ENCODE results near the gene SMIM44.
A peak's percentile ranks its signal among the peaks of the same experiment; 100 is the strongest.

SMIM44 gene

DNA sequence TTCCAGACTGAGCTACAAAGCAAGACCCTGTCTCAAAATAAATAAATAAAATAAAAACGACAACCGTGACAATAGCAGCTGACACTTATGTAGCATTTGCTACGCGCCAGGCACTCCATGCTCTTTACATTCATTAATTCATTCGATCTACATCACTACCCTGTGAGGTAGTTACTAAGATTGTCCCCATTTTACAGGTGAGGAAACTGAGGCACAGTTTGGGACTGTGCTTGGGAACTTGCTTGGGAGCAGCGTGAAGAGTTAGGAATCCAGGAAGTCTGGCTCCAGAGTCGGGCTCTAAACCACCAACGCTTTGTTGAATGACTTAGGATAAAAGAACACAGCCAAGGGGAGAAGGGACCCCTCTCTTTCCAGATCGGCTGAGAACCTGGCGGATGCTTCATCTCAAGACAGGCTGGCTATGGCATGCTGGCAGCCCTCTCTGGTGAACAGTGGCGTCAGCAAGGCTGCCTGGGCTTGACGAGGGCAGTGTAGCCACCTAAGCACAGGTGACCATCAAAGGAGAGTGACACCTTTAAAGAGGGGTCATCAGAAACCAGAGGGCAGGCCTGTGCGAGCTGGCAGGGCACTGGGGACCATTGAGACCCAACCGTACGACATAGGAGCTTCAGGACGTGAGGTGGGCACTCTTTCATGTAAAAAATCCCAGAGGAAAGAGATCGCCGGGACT, 16.6 kb upstream of the SMIM44 start:
- no peak for DNase-seq

DNA sequence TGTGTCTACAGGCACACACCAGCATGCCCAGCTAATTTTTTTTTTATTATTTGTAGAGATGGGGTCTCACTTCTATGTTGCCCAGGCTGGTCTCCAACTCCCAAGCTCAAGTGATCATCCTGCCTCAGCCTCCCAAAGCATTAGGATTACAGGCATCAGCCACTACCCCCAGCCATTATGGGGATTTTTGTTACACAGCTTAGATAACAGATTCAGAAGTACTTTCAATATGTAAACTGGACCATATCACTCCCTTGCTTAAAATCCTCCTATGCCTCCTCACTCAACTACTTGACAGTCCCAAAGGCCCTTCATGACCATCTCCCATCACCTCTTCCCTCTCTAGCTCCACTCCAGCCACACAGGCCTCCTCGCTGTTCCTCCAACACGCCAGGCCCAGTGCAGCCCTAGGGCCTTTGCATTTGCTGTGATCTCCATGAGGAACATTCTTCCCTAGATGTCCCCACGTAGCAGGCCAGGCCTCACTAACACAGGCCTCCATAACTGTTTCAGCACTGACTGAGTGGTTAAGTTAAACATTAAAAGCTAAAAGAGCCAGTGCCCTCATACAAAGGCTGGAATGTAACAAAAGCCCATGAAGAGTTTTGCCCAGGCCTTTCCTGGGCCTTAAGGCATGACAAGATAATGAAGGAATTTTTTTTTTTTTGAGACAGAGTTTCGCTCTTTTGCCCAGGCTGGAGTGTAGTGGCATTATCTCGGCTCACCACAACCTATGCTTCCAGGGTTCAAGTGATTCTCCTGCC, 14.7 kb upstream of the SMIM44 start:
- DNase-seq = no peak

DNA sequence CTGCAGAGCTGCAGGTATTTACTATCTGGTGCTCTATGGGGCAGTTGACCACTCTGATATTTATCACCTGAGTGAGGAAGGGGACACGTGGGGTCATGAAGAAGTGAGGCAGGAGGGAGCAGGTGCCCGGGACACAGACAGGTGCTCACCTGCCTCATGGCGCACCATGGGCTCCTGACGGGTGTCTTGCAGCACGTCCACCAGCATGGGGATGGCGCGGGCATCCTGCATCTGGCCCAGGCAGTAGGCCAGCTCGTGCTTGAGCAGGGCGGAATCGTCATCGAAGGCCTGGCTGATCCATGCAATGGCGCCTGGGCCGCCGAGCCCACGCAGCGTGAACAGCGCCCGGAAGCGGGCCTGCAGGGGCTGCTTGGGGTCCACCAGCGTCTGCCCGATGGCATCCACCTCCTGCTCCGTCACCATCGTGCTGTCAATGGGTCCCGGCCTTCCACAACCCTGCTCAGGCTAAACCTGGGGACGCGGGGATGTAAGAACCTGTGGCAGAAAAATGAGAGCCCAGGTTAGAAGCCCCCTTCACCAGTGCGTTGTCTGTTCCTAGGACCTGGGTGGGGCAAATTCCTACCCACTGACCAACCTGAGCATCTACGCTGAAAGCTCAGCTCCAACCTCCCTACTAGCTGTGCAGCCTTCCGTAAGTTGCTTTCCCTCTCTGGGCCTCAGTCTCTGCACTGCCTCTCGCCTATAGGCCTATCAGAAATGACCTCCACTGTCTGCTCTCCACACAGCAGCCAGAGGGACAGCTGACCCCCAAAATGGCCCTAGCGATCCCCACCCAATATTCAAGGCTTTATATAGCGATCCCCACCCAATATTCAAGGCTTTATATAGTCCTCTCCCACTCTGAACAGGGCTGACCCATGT, 13.4 kb upstream of the SMIM44 start:
- DNase-seq = no peak

DNA sequence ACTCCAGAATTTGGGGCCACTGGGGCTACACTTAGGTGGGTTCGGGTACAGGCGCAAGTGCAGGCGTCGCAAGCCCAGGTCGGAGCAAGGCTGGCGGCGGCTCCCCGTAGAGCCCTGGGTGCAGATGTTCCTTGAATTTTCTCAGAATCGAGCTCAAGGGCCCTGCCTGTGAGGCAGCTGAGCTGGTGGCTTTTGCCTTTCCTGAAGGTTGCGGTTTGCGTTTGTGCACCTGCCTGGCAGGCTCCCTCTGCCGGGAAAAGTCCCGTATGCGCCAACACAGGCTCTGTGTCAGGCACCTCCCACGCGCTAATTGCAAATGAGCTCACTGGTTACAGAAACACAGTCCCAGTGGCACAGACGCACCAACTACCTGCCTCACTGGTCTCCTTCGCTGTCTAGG, 11.3 kb upstream of the SMIM44 start:
- no peak for DNase-seq

DNA sequence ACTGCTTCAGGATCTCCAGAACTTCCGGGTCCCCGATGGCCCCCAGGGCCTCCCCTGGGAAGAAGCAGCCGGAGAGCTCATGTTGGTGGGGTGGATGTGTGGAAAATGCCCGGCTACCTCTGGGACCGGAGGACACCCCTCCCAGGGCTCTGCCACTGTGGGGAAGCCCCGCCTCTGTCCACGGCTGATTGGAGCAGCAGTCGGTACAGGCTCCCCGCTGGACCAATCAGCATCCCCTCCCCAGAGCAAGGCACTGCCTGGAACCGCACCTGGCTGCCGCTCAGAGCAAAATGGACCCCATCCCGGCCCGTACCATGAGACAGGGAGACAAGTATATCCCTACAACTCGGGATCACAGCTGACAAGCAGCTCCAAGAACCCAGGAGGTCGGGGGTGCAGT, 10.8 kb upstream of the SMIM44 start:
- DNase-seq = no peak

DNA sequence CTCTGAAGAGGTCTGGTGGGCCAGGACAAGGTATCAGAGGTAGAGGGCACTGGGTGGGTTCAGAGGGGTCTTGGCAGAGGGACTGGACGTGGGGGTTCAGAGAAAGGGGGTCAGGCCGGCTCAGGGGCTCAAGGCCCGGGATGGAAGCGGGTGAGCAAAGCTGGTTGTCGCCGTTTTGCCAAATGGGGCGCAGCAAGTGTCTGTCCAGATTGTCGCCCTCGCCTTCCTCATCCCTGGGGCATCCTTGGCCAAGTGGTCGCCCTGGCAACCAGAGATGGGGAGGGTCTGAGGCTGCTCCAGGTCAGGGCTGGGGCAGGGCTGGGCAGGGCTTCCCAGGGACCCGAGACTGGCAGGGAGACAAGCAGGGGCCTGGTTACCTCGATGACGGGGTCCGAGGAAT, 10.4 kb upstream of the SMIM44 start:
- DNase-seq = no peak

DNA sequence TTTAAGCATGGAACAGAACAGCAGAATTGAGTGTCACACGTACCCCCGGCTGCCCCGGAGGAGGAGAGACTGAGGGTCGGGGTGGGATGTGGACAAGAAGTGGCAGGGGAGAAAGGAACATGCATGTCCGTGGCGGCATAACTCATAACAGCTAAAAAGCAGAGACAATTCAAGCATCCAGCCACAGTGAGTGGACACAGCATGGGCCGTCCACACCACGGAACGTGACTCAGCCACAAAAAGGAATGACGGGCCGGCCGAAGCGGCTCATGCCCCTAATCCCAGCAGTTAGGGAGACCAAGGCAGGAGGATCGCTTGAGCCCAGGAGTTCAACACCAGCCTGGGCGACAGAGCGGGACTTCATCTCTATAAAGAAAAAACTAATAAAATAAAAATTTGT, 9.7 kb upstream of the SMIM44 start:
- DNase-seq = no peak

DNA sequence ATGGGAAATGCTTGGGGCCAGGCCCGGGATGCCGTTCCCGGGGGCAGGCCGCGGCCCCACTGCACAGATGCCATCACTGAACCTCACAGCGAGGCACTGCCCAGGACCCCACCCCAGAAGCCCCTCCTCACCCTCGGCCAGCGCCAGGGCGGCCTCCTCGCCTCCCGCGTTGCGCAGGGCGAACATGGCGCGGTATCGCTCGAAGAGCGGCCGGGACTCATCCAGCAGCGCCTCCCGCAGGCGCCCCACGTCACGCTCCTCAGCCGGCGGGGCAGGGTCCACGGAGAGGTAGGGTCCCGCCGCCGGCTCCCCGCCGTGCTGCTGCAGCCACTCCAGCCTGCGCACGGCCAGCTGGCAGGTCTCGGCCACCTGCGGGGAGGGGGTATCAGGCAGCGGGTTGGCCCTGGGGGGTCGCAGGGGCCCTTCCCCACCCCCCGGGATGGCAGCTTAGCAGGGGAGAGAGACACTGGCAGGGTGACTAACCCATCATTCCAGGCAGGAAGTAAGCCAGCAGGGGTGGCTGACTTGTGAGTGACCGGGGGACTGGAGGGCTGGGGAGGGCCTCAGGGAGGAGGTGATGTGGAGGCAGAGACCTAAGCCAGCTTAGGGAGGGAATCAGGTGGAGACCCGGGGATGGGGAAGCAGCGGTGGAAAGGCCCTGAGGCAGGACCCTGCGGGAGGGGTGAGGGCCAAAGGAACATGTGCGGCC, 9.0 kb upstream of the SMIM44 start:
- no peak for DNase-seq

DNA sequence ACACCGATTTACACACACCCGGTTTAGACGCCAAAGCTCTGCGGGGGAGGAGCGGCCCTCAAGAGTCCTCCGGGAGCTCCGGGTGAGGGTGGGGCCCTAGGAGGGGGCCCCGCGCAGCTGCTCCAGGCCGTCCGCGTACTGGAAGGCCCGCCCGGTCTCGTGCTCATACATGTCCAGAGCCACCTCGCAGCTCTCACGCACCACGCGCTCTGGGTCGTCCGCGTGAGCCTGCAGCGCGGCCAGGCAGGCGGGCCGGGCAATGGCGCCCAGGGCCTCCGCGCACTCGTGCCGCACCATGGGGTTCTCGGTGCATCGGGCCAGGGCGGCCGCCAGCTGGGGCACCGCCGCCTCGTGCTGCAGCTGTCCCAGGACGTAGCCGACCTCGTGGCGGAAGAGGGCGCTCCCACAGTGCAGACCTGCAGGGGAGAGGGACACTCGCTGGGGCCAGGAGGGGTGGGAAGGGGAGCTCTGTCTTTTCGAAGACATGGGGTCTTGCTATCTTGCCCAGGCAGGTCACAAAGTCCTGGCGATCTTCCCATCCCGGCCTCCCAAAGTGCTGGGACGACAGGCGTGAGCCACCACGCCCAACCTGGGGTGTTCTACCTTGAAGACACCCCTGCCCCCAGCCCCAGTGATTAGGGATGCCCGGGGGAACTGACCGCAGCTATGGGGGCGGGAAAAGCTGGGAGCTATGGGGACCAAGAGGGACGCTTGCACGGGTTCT, 8.3 kb upstream of the SMIM44 start:
- no peak for DNase-seq

DNA sequence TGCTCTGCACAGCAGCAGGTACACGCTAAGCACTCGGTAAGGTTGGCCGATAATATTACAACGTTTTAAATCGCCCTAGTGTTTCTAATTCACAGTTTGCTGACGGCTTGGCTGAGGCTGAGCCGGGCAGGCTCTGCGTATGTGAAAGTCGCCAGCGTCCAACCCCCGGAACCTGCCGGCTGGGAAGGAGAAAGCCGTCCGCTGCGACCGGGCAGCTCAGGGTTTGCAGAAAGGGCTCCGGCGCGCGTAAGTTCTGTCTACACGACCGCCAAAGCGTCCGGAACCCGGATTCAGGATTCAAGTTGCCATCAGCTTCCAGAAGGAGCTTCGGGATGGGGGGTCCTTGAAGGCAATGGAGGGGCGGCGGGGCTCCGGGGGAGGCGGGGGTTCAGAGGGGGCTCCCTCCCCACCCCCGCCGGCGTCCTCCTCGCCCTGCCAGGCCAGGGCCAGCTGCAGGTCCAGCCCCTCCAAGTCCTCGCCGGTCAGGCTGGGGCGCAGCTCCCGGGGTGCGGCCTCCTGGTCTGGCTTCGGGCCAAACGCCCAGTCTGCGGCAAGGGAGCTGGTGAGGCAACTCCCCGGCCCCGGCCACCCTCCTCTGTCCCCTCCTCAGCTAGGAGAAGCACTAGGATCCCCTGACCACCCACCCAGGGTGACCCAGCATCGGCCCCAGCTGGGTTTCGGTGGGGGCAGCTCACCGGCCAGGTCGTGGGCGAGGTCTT, 575 bp downstream of the SMIM44 start:
- DNase-seq = no peak

DNA sequence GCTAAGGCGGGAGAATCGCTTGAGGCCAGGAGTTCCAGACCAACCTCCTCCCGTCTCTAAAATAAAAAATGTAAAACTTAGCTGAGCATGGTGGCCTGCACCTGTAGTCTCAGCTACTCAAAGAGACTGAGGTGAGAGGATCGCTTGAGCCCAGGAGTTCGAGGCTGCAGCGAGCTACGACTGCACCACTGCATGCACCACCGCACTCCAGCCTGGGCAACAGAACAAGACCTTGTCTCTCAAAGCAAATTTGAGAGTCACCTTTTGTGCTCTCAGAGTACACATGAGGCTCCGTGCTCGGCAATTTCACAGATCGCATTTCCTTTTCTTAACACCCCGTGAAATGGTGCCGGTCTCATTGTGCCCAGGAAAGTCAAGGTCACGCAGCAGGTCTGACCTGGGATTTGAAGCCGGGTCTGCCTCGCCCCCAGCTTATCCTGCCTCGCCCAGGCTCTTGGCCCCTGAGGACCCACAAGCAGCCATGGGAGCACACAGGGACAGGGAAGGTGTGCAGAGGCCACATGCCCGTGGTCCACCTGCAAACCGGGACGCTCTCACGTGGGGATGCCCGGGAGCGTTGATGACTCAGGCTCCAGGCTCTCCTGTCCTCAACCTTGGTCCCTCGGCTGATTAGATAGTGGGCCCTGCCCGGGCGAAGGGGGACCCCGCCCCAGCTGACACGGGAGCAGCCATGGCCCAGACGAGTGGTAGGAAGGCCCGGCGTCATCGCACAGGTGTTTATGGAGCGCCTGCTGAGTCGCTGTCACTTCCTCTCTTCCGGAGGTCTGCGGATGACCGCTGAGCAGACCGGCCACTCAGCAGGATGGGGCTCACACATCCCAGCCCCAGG, 1.8 kb downstream of the SMIM44 start:
- DNase-seq = no peak

DNA sequence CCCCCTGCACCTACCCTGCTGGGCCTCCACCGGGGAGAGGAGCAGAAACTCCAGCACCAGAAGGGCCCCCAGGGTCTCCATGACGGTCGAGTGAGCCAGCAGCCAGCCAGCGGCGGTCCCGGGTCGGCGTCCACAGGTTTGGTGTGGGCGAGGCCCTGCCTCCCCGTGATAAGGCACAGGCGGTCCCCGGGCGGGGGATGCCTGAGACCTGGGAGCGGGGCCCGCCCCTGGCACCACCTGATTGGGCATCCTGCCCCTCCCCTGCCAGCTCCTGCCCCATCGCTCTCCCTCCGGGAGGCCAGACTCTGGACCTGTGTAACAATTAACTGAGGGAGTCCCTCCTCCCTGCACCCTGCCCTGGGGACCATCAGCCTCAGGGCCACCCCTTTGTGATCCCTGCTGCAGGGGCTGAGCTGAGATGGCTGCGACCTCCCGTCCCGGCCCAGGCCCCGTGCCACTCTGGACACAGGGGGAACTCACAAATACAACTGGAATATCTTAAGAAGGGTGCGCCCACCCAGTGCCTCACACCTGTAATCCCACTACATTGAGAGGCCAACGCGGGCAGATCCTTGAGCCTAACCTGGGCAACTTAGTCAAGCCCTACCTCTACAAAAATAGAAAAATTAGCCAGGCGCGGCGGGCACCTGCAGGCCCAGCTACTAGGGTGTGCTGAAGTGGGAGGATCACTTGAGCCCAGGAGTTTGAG, 2.7 kb downstream of the SMIM44 start, which contains the start of gene SMIM24:
TSS of gene SMIM24 (minus strand) at position 143 of the 709 bp plus-strand sequence. CDS start at position 81, 62 bp downstream.
- no peak for DNase-seq

DNA sequence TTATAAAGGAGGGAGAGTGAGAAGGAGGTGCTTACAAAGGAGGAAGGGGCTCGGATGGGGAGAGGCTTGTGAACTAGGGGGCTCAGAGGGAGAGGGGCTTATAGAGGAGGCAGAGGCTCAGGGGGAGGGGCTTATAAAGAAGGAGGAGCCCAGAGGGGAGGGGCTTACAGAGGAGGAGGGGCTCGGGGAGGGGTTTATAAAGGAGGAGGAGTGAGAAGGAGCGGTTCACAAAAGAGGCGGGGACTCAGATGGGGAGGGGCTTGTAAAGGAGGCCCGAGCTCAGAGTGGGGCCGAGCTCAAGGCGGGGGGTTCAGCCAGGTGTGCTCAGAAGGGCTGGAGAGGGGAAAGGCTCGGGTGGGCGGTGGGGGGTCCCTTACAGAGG, 3.4 kb downstream of the SMIM44 start:
- no peak for DNase-seq

DNA sequence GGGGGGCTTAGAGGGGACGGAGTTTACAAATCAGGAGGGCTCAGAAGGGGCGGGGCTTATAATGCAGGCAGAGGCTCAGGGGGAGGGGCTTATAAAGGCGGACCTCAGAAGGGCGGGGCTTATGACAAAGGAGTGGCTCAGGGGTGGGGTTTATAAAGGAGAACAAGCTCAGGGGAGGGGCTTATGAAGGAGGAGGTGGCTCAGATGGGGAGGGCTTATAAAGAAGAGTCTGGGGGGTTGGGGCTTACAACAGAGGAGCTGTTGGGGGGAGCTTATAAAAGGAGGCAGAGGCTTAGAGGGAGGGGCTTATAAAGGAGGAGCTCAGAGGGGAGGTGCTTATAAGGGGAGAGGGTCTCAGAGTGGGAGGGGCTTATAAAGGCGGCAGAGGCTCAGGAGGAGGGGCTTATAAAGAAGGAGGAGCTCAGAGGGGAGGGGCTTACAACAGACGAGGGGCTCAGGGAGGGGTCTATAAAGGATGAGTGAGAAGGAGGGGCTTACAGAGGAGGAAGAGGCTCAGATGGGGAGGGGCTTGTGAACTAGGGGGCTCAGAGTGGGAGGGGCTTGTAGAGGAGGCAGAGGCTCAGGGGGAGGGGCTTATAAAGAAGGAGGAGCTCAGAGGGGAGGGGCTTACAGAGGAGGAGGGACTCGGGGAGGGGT, 3.9 kb downstream of the SMIM44 start:
- peak; percentile 60 to 65 for DNase-seq

DNA sequence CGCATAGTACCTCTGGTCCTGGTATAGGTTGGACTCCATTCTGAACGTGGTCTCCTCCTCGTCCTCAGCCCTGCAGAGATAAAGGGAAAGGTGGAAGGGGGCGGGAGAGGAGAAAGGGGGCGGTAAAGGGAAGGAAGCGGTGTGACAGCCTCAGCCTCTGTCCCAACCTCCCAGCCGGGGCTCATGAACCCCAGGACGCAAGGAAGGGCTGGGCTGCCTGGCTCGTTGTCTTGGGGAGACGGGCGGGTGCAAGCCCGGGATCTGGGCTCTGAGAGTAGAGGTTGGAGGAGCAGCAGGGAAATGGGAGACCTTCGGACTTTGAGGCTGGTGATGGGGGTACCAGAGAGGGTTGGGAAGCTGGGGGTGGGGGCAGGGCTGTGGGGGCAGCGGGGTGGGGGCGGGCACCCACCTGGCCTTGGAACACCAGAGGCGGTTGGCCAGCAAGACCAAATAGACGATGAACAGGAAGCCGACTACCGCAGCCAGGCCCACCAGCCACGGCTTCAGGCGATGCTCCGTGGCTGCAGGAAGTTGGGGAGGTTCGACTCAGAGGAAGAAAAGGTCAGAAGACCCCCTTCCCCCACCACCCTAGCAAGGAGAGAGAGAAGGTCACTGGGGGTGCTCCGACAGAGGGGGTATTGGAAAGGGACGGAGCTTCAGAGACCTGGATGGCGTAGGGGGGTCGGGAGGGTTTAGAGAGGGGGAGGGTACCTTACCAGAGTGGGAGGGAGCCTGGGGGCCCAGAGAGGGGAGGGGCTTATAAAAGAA, 4.6 kb downstream of the SMIM44 start:
- peak in 1 of 2 donors; percentile 6 for DNase-seq

DNA sequence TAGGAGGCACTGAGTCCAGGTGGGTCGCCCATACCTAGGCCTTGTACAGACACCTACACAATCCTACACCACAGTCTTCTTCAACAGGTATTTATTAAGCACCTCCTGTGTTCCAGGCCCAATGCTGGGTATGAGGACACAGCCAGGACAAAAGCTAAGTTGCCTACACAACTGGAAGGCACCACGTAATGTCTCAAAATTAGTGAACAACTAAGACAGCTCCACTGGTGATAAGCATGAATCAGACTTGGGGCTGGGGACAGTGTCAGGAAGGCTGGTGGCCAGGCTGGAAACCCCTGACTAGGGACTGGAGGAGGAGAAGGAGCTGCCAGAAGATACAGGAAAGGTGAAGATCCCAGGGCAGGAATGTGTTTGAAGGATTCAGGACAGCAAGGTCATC, 5.3 kb downstream of the SMIM44 start:
- no peak for DNase-seq

DNA sequence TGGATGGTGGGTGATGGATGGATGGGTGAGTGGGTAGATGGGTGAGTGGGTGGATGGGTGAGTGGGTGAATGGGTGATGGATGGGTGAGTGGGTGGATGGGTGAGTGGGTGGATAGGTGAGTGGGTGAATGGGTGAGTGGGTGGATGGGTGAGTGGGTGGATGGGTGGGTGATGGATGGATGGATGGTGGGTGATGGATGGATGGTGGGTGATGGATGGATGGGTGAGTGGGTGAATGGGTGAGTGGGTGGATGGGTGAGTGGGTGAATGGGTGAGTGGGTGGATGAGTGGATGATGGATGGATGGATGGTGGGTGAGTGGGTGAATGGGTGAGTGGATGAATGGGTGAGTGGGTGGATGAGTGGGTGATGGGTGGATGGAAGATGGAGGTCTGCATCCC, 5.7 kb downstream of the SMIM44 start:
- no peak for DNase-seq

DNA sequence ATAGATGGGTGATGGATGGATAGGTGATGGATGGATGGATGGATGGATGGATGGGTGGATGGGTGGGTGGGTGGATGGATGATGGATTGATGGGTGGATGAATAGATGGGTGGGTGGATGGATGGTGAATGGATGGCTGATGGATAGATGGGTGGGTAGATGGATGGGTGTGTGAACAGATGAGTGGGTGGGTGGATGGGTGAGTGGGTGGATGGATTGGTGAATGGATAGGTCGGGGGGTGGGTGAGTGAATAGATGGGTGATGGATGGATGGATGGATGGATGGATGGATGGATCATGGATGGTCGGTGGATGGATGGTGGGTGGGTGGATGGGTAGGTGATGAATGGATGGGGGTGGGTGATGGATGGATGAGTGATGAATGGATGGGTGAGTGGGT, 6.4 kb downstream of the SMIM44 start:
- DNase-seq = no peak

All from inflammatory macrophage (primary cell).